ENCODE data around the gene OXNAD1.

Gene OXNAD1

GRCh38 chr3:16255326-16255725 is 9.7 kb upstream of the OXNAD1 start:
- no peak overlapping the region for H3K4me3 ChIP-seq (ENCODE audit: low read length in 2 of 2)
- no peaks in the 10 kb centered on the region for H3K27me3 ChIP-seq (ENCODE audit: control insufficient read depth in 2 of 2, insufficient read depth in 2 of 2, low read length in 2 of 2)
- H3K4me1 ChIP-seq (ENCODE audit: control insufficient read depth in 2 of 2, insufficient read depth in 2 of 2, low read length in 2 of 2), result no peaks in the 10 kb centered on the region
- no peak overlapping the region for H3K27ac ChIP-seq (ENCODE audit: low read depth in 2 of 2, low read length in 2 of 2)
- H3K36me3 ChIP-seq (ENCODE audit: control insufficient read depth in 2 of 2, insufficient read depth in 2 of 2, low read length in 2 of 2), result peaks cover 10 to 11% of the 10 kb centered on the region in 2 donors
- H3K9ac ChIP-seq (ENCODE audit: low read depth in 1 of 2, low read length in 2 of 2), result no peak overlapping the region
- no peaks in the 10 kb centered on the region for H3K9me3 ChIP-seq (ENCODE audit: control insufficient read depth in 2 of 2, low read length in 2 of 2)

GRCh38 chr3:16255726-16256125 is 9.3 kb upstream of the OXNAD1 start:
- H3K9me3 ChIP-seq (ENCODE audit: control insufficient read depth in 2 of 2, low read length in 2 of 2), result no peaks in the 10 kb centered on the region

GRCh38 chr3:16257309-16257708 is 7.7 kb upstream of the OXNAD1 start:
- Histone ChIP-seq H3K4me1 (ENCODE audit: control insufficient read depth in 2 of 2, insufficient read depth in 2 of 2, low read length in 2 of 2) (no peaks in the 10 kb centered on the region), H3K36me3 (ENCODE audit: control insufficient read depth in 2 of 2, insufficient read depth in 2 of 2, low read length in 2 of 2) (peaks cover 10 to 11% of the 10 kb centered on the region in 2 donors), H3K9me3 (ENCODE audit: control insufficient read depth in 2 of 2, low read length in 2 of 2) (no peaks in the 10 kb centered on the region), H3K4me3 (ENCODE audit: low read length in 2 of 2) (no peak overlapping the region), H3K9ac (ENCODE audit: low read depth in 1 of 2, low read length in 2 of 2) (no peak overlapping the region), H3K27ac (ENCODE audit: low read depth in 2 of 2, low read length in 2 of 2) (no peak overlapping the region), H3K27me3 (ENCODE audit: control insufficient read depth in 2 of 2, insufficient read depth in 2 of 2, low read length in 2 of 2) (no peaks in the 10 kb centered on the region)

More at GRCh38 chr3:16255726-16256125, 9.3 kb upstream of the OXNAD1 start:
- H3K9ac ChIP-seq (ENCODE audit: low read depth in 1 of 2, low read length in 2 of 2), result no peak overlapping the region
- peaks cover 10 to 11% of the 10 kb centered on the region in 2 donors for H3K36me3 ChIP-seq (ENCODE audit: control insufficient read depth in 2 of 2, insufficient read depth in 2 of 2, low read length in 2 of 2)
- no peaks in the 10 kb centered on the region for H3K27me3 ChIP-seq (ENCODE audit: control insufficient read depth in 2 of 2, insufficient read depth in 2 of 2, low read length in 2 of 2)
- no peak overlapping the region for H3K27ac ChIP-seq (ENCODE audit: low read depth in 2 of 2, low read length in 2 of 2)
- no peaks in the 10 kb centered on the region for H3K4me1 ChIP-seq (ENCODE audit: control insufficient read depth in 2 of 2, insufficient read depth in 2 of 2, low read length in 2 of 2)
- no peak overlapping the region for H3K4me3 ChIP-seq (ENCODE audit: low read length in 2 of 2)

GRCh38 chr3:16258177-16258576 is 6.8 kb upstream of the OXNAD1 start:
- Histone ChIP-seq H3K27me3 (ENCODE audit: control insufficient read depth in 2 of 2, insufficient read depth in 2 of 2, low read length in 2 of 2) (no peaks in the 10 kb centered on the region), H3K27ac (ENCODE audit: low read depth in 2 of 2, low read length in 2 of 2) (no peak overlapping the region), H3K4me1 (ENCODE audit: control insufficient read depth in 2 of 2, insufficient read depth in 2 of 2, low read length in 2 of 2) (no peaks in the 10 kb centered on the region), H3K9ac (ENCODE audit: low read depth in 1 of 2, low read length in 2 of 2) (no peak overlapping the region), H3K9me3 (ENCODE audit: control insufficient read depth in 2 of 2, low read length in 2 of 2) (no peaks in the 10 kb centered on the region), H3K4me3 (ENCODE audit: low read length in 2 of 2) (no peak overlapping the region), H3K36me3 (ENCODE audit: control insufficient read depth in 2 of 2, insufficient read depth in 2 of 2, low read length in 2 of 2) (peaks cover 10 to 11% of the 10 kb centered on the region in 2 donors)

GRCh38 chr3:16258866-16259265 is 6.1 kb upstream of the OXNAD1 start:
- Histone ChIP-seq H3K36me3 (ENCODE audit: control insufficient read depth in 2 of 2, insufficient read depth in 2 of 2, low read length in 2 of 2) (peaks cover 10 to 11% of the 10 kb centered on the region in 2 donors), H3K9me3 (ENCODE audit: control insufficient read depth in 2 of 2, low read length in 2 of 2) (no peaks in the 10 kb centered on the region), H3K27ac (ENCODE audit: low read depth in 2 of 2, low read length in 2 of 2) (no peak overlapping the region), H3K4me1 (ENCODE audit: control insufficient read depth in 2 of 2, insufficient read depth in 2 of 2, low read length in 2 of 2) (peaks cover under 1% of the 10 kb centered on the region in 2 donors), H3K27me3 (ENCODE audit: control insufficient read depth in 2 of 2, insufficient read depth in 2 of 2, low read length in 2 of 2) (no peaks in the 10 kb centered on the region), H3K9ac (ENCODE audit: low read depth in 1 of 2, low read length in 2 of 2) (no peak overlapping the region), H3K4me3 (ENCODE audit: low read length in 2 of 2) (no peak overlapping the region)

- Histone ChIP-seq H3K27me3 (ENCODE audit: control insufficient read depth in 2 of 2, insufficient read depth in 2 of 2, low read length in 2 of 2) (no peaks in the 10 kb centered on the region), H3K4me3 (ENCODE audit: low read length in 2 of 2) (no peak overlapping the region), H3K9ac (ENCODE audit: low read depth in 1 of 2, low read length in 2 of 2) (no peak overlapping the region), H3K9me3 (ENCODE audit: control insufficient read depth in 2 of 2, low read length in 2 of 2) (no peaks in the 10 kb centered on the region), H3K36me3 (ENCODE audit: control insufficient read depth in 2 of 2, insufficient read depth in 2 of 2, low read length in 2 of 2) (peaks cover 10 to 11% of the 10 kb centered on the region in 2 donors), H3K4me1 (ENCODE audit: control insufficient read depth in 2 of 2, insufficient read depth in 2 of 2, low read length in 2 of 2) (peaks cover 5 to 6% of the 10 kb centered on the region in 2 donors), H3K27ac (ENCODE audit: low read depth in 2 of 2, low read length in 2 of 2) (no peak overlapping the region)
These were observed 5.0 kb upstream of the OXNAD1 start for GRCh38 chr3:16260046-16260445.

GRCh38 chr3:16262174-16262573 is 2.8 kb upstream of the OXNAD1 start:
- no peaks in the 10 kb centered on the region for H3K9me3 ChIP-seq (ENCODE audit: control insufficient read depth in 2 of 2, low read length in 2 of 2)
- H3K4me1 ChIP-seq (ENCODE audit: control insufficient read depth in 2 of 2, insufficient read depth in 2 of 2, low read length in 2 of 2), result peaks cover 17 to 18% of the 10 kb centered on the region in 2 donors
- H3K4me3 ChIP-seq (ENCODE audit: low read length in 2 of 2), result no peak overlapping the region
- H3K36me3 ChIP-seq (ENCODE audit: control insufficient read depth in 2 of 2, insufficient read depth in 2 of 2, low read length in 2 of 2), result peaks cover 10 to 11% of the 10 kb centered on the region in 2 donors
- no peak overlapping the region for H3K27ac ChIP-seq (ENCODE audit: low read depth in 2 of 2, low read length in 2 of 2)
- no peak overlapping the region for H3K9ac ChIP-seq (ENCODE audit: low read depth in 1 of 2, low read length in 2 of 2)
- no peaks in the 10 kb centered on the region for H3K27me3 ChIP-seq (ENCODE audit: control insufficient read depth in 2 of 2, insufficient read depth in 2 of 2, low read length in 2 of 2)

GRCh38 chr3:16264174-16264707 is 771 bp upstream of the OXNAD1 start:
- Histone ChIP-seq H3K9me3 (ENCODE audit: control insufficient read depth in 2 of 2, low read length in 2 of 2) (no peaks in the 10 kb centered on the region), H3K4me3 (ENCODE audit: low read length in 2 of 2) (peak overlapping the region; percentile 90 to 98), H3K36me3 (ENCODE audit: control insufficient read depth in 2 of 2, insufficient read depth in 2 of 2, low read length in 2 of 2) (peaks cover 4 to 8% of the 10 kb centered on the region in 2 donors), H3K27me3 (ENCODE audit: control insufficient read depth in 2 of 2, insufficient read depth in 2 of 2, low read length in 2 of 2) (no peaks in the 10 kb centered on the region), H3K27ac (ENCODE audit: low read depth in 2 of 2, low read length in 2 of 2) (peak overlapping the region; percentile 91 to 94), H3K4me1 (ENCODE audit: control insufficient read depth in 2 of 2, insufficient read depth in 2 of 2, low read length in 2 of 2) (peaks cover 17 to 22% of the 10 kb centered on the region in 2 donors), H3K9ac (ENCODE audit: low read depth in 1 of 2, low read length in 2 of 2) (peak overlapping the region; percentile 78 to 79)

GRCh38 chr3:16265455-16265786 is 409 bp downstream of the OXNAD1 start:
- Histone ChIP-seq H3K36me3 (ENCODE audit: control insufficient read depth in 2 of 2, insufficient read depth in 2 of 2, low read length in 2 of 2) (peaks cover 0 to 12% of the 10 kb centered on the region in 2 donors), H3K27me3 (ENCODE audit: control insufficient read depth in 2 of 2, insufficient read depth in 2 of 2, low read length in 2 of 2) (no peaks in the 10 kb centered on the region), H3K27ac (ENCODE audit: low read depth in 2 of 2, low read length in 2 of 2) (peak overlapping the region; percentile 91 to 94), H3K9me3 (ENCODE audit: control insufficient read depth in 2 of 2, low read length in 2 of 2) (no peaks in the 10 kb centered on the region), H3K4me1 (ENCODE audit: control insufficient read depth in 2 of 2, insufficient read depth in 2 of 2, low read length in 2 of 2) (peaks cover 17 to 22% of the 10 kb centered on the region in 2 donors), H3K4me3 (ENCODE audit: low read length in 2 of 2) (peak overlapping the region; percentile 90 to 98), H3K9ac (ENCODE audit: low read depth in 1 of 2, low read length in 2 of 2) (peak overlapping the region; percentile 88 to 96)

- H3K27ac ChIP-seq (ENCODE audit: low read depth in 2 of 2, low read length in 2 of 2), result peak overlapping the region; percentile 4 to 30
- H3K36me3 ChIP-seq (ENCODE audit: control insufficient read depth in 2 of 2, insufficient read depth in 2 of 2, low read length in 2 of 2), result peaks cover 9 to 23% of the 10 kb centered on the region in 2 donors
- no peaks in the 10 kb centered on the region for H3K9me3 ChIP-seq (ENCODE audit: control insufficient read depth in 2 of 2, low read length in 2 of 2)
- H3K4me3 ChIP-seq (ENCODE audit: low read length in 2 of 2), result peak overlapping the region; percentile 12 to 98
- H3K9ac ChIP-seq (ENCODE audit: low read depth in 1 of 2, low read length in 2 of 2), result peak overlapping the region in 1 of 2 donors; percentile 31
- H3K4me1 ChIP-seq (ENCODE audit: control insufficient read depth in 2 of 2, insufficient read depth in 2 of 2, low read length in 2 of 2), result peaks cover 17 to 22% of the 10 kb centered on the region in 2 donors
- H3K27me3 ChIP-seq (ENCODE audit: control insufficient read depth in 2 of 2, insufficient read depth in 2 of 2, low read length in 2 of 2), result no peaks in the 10 kb centered on the region
These were observed 1.7 kb downstream of the OXNAD1 start for GRCh38 chr3:16266714-16267113.

Data from mucosa of rectum (tissue), 2 donors.